C4-2B (cell line): ENCODE results near the gene ARHGEF28.

Source experiments
- H3K27ac ChIP-seq: fragments of 450-650 bp; 2 replicates; pipeline ENCODE4 v1.5.1; 2017
- CTCF ChIP-seq: fragments of 450-650 bp; conservative IDR thresholded peaks from 2 replicates; pipeline ENCODE4 v1.5.1; 2017; ENCODE audit warnings: mild to moderate bottlenecking
- ZFX ChIP-seq: fragments of 450-650 bp; IDR thresholded peaks from 2 replicates; pipeline ENCODE4 v1.6.1; 2017

The ARHGEF28 gene

GRCh38 chr5:73625944-73626811, at the start of gene ARHGEF28:
TSS of gene ARHGEF28 (plus strand) at chr5:73626196. CDS start at chr5:73684852, 58,656 bp downstream.
- TF ChIP-seq CTCF: no peak
- no peak for TF ChIP-seq ZFX
- peak within 1 kb of the TSS; percentile 61 for H3K27ac ChIP-seq

GRCh38 chr5:73582285-73583145, 43.5 kb upstream of the ARHGEF28 start:
- no peak overlapping the region for H3K27ac ChIP-seq
- no peak for TF ChIP-seq ZFX
- TF ChIP-seq CTCF: no peak

- H3K27ac ChIP-seq: no peak overlapping the region
- TF ChIP-seq CTCF (no peak), ZFX (no peak)
Measured at GRCh38 chr5:73587923-73588322, 38.1 kb upstream of the ARHGEF28 start.

- H3K27ac ChIP-seq: no peak overlapping the region
Measured at GRCh38 chr5:73591102-73591695, 34.8 kb upstream of the ARHGEF28 start.

GRCh38 chr5:73591698-73592501, 34.1 kb upstream of the ARHGEF28 start:
- TF ChIP-seq CTCF (no peak), ZFX (no peak)
- H3K27ac ChIP-seq: no peak overlapping the region

More at GRCh38 chr5:73591102-73591695, 34.8 kb upstream of the ARHGEF28 start:
- TF ChIP-seq ZFX (no peak), CTCF (peak; percentile 87)

- no peak for TF ChIP-seq CTCF
- TF ChIP-seq ZFX: no peak
- no peak overlapping the region for H3K27ac ChIP-seq
Measured at GRCh38 chr5:73592551-73592950, 33.4 kb upstream of the ARHGEF28 start.
